Measurements from ENCODE around the gene CDH11. TPM values are rescaled to one million over a fixed set of nuclear protein-coding genes. Genes with fewer than 3 reads are reported as not detected.

CDH11 gene
- total RNA-seq, 3 donors from 2014 or later, result 6.4 to 24.7 (median 12.6) TPM

DNA sequence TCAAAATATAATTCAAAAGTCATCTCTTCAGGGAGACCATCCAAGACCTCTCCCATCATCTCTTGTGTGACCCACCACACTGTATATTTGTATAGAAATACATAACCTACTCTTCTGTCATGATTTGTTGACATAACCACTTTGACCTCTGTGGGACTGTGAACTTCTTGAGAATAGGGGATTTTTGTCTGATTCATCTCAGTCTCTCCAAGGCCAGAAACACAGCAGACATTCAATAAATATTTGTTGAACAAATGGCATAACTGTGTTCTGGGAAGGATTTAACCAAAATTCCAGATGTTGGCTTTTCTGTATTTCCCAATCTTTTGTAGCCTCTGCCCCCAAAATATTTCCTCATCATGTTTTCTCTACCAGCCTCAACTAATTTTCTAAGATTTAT, 169.7 kb downstream of the CDH11 start:
- Histone ChIP-seq H3K4me1 (ENCODE audit: low read depth) (no peaks in the 10 kb centered on the region), H3K4me3 (no peak overlapping the region), H3K36me3 (ENCODE audit: low read depth) (no peaks in the 10 kb centered on the region), H3K9me3 (no peaks in the 10 kb centered on the region)
- TF ChIP-seq, protein P1, sequence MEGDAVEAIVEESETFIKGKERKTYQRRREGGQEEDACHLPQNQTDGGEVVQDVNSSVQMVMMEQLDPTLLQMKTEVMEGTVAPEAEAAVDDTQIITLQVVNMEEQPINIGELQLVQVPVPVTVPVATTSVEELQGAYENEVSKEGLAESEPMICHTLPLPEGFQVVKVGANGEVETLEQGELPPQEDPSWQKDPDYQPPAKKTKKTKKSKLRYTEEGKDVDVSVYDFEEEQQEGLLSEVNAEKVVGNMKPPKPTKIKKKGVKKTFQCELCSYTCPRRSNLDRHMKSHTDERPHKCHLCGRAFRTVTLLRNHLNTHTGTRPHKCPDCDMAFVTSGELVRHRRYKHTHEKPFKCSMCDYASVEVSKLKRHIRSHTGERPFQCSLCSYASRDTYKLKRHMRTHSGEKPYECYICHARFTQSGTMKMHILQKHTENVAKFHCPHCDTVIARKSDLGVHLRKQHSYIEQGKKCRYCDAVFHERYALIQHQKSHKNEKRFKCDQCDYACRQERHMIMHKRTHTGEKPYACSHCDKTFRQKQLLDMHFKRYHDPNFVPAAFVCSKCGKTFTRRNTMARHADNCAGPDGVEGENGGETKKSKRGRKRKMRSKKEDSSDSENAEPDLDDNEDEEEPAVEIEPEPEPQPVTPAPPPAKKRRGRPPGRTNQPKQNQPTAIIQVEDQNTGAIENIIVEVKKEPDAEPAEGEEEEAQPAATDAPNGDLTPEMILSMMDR (IDR thresholded peaks at IDR 0.05), result no peak
- no peak for DNase-seq
- intact Hi-C loops (cut with DNase I, micrococcal nuclease), result no loop called here
- no peak for ATAC-seq

DNA sequence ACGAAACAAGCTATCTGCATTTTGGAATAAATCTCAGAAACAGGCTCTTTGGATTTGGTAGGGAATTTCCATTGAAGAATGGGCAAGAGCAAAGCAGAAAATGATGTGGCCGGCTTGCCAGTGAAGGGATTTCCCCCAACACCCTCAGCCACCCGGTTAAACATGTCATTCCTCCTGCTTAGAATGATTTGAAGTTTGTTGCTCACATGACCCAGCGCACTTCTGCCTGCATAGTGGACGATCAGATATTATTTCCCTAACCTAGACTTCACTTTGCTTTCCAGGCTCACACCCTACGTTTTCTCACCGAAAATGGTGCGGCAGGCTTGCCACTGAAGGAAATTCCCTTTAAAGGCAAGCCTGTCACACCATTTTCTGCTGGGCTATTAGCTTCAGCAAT, 170.7 kb downstream of the CDH11 start:
- intact Hi-C loops (cut with DNase I, micrococcal nuclease), result no loop called here
- DNase-seq (no peak), ATAC-seq (no peak)
- H3K4me1 ChIP-seq (ENCODE audit: low read depth), result no peaks in the 10 kb centered on the region
- H3K36me3 ChIP-seq (ENCODE audit: low read depth), result no peaks in the 10 kb centered on the region
- H3K9me3 ChIP-seq, result no peaks in the 10 kb centered on the region
- no peak overlapping the region for H3K4me3 ChIP-seq
- TF ChIP-seq, protein P1 (IDR thresholded peaks at IDR 0.05), result no peak

DNA sequence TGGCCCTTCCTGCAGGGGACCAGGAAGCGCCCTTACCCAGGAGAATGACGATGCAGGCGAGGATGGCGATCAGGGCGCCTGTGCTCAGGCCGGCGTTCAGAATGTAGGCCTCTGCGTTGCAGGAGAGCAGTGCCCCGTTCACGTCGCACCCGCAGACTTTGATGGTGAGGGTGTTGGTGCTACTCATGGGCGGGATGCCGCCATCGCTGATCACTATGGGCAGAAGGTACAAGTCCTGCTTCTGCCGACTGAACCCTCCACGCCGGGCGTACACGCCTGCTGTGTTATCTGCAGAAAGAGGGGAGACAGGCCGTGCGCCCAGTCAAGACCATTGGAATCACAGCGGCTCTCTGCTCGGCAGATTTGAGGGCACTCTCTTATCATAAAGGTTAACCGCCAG, 171.1 kb downstream of the CDH11 start:
- H3K4me1 ChIP-seq (ENCODE audit: low read depth), result no peaks in the 10 kb centered on the region
- intact Hi-C loops (cut with DNase I, micrococcal nuclease), result no loop called here
- DNase-seq (peak in 1 of 3 donors; percentile 44), ATAC-seq (no peak)
- H3K36me3 ChIP-seq (ENCODE audit: low read depth), result no peaks in the 10 kb centered on the region
- H3K9me3 ChIP-seq, result no peaks in the 10 kb centered on the region
- H3K4me3 ChIP-seq, result no peak overlapping the region
- TF ChIP-seq, protein P1 (IDR thresholded peaks at IDR 0.05), result no peak

DNA sequence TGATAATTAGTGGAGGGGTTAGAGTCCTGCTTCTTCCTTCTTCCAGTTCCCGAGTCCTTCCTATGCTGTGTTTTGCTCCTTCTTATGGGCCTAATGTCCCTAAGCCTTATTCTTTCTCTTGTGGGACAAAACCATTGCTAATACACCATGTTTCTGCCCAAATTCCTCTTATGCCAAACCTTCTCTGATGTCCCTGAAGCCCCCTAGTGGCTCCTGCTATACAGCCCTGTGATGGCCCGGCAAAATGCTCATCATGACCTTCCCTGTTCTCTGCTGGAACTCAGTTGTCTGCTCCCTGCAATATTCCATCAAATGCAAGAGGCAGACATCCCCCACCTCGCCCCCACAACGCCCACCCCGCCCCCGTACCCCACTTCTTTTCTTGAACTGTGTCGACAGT, 171.6 kb downstream of the CDH11 start:
- no peaks in the 10 kb centered on the region for H3K4me1 ChIP-seq (ENCODE audit: low read depth)
- H3K36me3 ChIP-seq (ENCODE audit: low read depth), result no peaks in the 10 kb centered on the region
- TF ChIP-seq, protein P1 (IDR thresholded peaks at IDR 0.05), result no peak
- H3K4me3 ChIP-seq, result no peak overlapping the region
- H3K9me3 ChIP-seq, result no peaks in the 10 kb centered on the region
- DNase-seq (no peak), ATAC-seq (no peak)
- intact Hi-C loops (cut with DNase I, micrococcal nuclease), result no loop called here

DNA sequence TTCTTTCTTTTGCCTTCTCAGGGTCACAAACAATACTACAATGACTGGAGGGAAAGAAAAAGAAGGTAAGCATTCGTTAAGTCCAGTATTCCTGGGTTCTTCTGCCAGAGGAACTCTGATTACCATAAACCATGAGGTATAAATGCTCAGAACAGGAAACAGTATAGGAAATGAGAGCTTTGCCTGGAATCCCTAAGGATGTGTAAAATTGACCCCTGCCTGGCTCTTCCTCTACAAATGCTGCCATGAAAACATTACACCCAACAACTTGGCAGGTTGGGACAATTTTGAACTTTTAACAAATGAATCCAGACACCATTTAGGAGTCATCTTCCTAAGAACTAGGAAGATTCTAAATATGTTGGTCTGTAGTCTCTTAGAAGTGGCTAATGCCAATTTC, 173.8 kb downstream of the CDH11 start:
- Histone ChIP-seq H3K4me3 (no peak overlapping the region), H3K9me3 (no peaks in the 10 kb centered on the region), H3K36me3 (ENCODE audit: low read depth) (no peaks in the 10 kb centered on the region), H3K4me1 (ENCODE audit: low read depth) (no peaks in the 10 kb centered on the region)
- intact Hi-C loops (cut with DNase I, micrococcal nuclease), result no loop called here
- ATAC-seq (no peak), DNase-seq (no peak)
- TF ChIP-seq, protein P1 (IDR thresholded peaks at IDR 0.05), result no peak

DNA sequence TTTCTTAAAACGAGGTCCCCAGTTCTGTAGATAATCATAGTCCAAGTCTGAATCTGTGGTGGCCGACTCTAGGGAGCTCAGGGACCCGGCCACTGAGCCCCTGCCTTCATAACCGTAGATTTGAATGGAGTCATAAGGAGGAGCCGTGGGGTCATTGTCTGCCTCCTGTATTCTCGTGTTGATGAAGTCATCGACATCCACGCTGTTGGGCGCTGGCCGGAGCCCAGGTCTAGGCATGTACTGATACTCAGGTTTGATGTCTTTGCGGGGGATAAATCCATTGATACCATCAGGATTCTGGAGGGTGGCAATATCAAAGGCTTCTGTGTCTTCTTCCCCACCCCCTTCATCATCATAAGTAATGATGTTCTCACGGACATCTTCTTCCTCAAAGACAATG, 174.2 kb downstream of the CDH11 start:
- TF ChIP-seq, protein P1 (IDR thresholded peaks at IDR 0.05), result no peak
- Histone ChIP-seq H3K4me1 (ENCODE audit: low read depth) (no peaks in the 10 kb centered on the region), H3K36me3 (ENCODE audit: low read depth) (no peaks in the 10 kb centered on the region), H3K9me3 (no peaks in the 10 kb centered on the region), H3K4me3 (no peak overlapping the region)
- DNase-seq (no peak), ATAC-seq (no peak)
- intact Hi-C loops (cut with DNase I, micrococcal nuclease), result no loop called here

Measured in mucosa of descending colon (tissue), 3 donors.